OCI-LY3 (cell line): ENCODE data around the gene FBXL14.

Experiments used
- H2AFZ ChIP-seq: fragments of 200-600, 300-600 bp; shearing (Covaris generic); 2 replicates; pipeline ENCODE4 v1.6.0; 2014; ENCODE audit warnings: antibody characterized with exemption, low read depth, low read length
- H3K27ac ChIP-seq: fragments of 200-600, 300-600 bp; sonication (generic); 2 replicates; pipeline ENCODE4 v1.5.1; 2014; ENCODE audit warnings: mild to moderate bottlenecking, low read length, moderate library complexity, mixed read lengths
- H3K27me3 ChIP-seq: fragments of 200-600, 300-600 bp; sonication (generic); 2 replicates; pipeline ENCODE4 v1.6.1; 2014; ENCODE audit warnings: low read depth, low read length, mixed read lengths
- H3K36me3 ChIP-seq: fragments of 200-600, 300-600 bp; sonication (generic); replicated peaks from 2 replicates; pipeline ENCODE3; 2014; ENCODE audit warnings: low read depth, low read length, mixed read lengths
- H3K4me1 ChIP-seq: fragments of 300-600, 200-600 bp; sonication (generic); 2 replicates; pipeline ENCODE4 v1.6.1; 2014; ENCODE audit warnings: low read length, mixed read lengths
- H3K4me2 ChIP-seq: fragments of 200-600, 300-600 bp; sonication (generic); 2 replicates; pipeline ENCODE4 v1.6.1; 2014; ENCODE audit warnings: low read length, mixed read lengths
- H3K4me3 ChIP-seq: fragments of 300-600, 200-600 bp; sonication (generic); 2 replicates; pipeline ENCODE4 v1.5.1; 2014; ENCODE audit warnings: antibody characterized with exemption, mild to moderate bottlenecking, low read length, moderate library complexity
- H3K79me2 ChIP-seq: fragments of 300-600, 200-600 bp; shearing (Covaris generic); 2 replicates; pipeline ENCODE4 v1.6.1; 2014; ENCODE audit warnings: mild to moderate bottlenecking, low read length, mixed read lengths
- H3K9ac ChIP-seq: fragments of 300-600, 200-600 bp; shearing (Covaris generic); 2 replicates; pipeline ENCODE4 v1.6.0; 2014; ENCODE audit warnings: mild to moderate bottlenecking, low read length, moderate library complexity
- H3K9me3 ChIP-seq: fragments of 200-600, 300-600 bp; shearing (Covaris generic); 2 replicates; pipeline ENCODE4 v1.6.1; 2014; ENCODE audit warnings: low read length, mixed read lengths; ENCODE audit not compliant: insufficient read depth
- H4K20me1 ChIP-seq: fragments of 200-600, 300-600 bp; sonication (generic); 2 replicates; pipeline ENCODE4 v1.6.1; 2016; ENCODE audit warnings: low read length, mixed read lengths; ENCODE audit not compliant: insufficient read depth
- CTCF ChIP-seq: fragments of 200-600, 300-600 bp; sonication (generic); IDR thresholded peaks from 2 replicates; pipeline ENCODE4 v1.5.1; 2014; ENCODE audit warnings: antibody characterized with exemption, low read length, low read depth
- EZH2phosphoT487 ChIP-seq: fragments of 200-600 bp; shearing (Covaris generic); IDR thresholded peaks from 2 replicates; pipeline ENCODE4 v1.6.1; 2018; ENCODE audit warnings: antibody characterized with exemption, mixed run types, low read depth

FBXL14 gene

GRCh38 chr12:1527789-1528188 is 66.6 kb downstream of the FBXL14 start:
- H3K79me2 ChIP-seq: peaks cover 18% of the 10 kb centered on the region
- H4K20me1 ChIP-seq: no peaks in the 10 kb centered on the region; the same call in 1 of the 2 replicates
- no peaks in the 10 kb centered on the region for H3K9me3 ChIP-seq
- H2AFZ ChIP-seq: no peak overlapping the region
- H3K4me3 ChIP-seq: no peak overlapping the region
- no peak overlapping the region for H3K4me2 ChIP-seq
- peaks cover 8% of the 10 kb centered on the region for H3K27me3 ChIP-seq
- no peaks in the 10 kb centered on the region for H3K36me3 ChIP-seq
- peaks cover 35% of the 10 kb centered on the region for H3K4me1 ChIP-seq
- no peak overlapping the region for H3K27ac ChIP-seq
- TF ChIP-seq CTCF (no peak), EZH2phosphoT487 (no peak)
- H3K9ac ChIP-seq: no peak overlapping the region

- H3K9ac ChIP-seq: no peak overlapping the region
- H3K27ac ChIP-seq: no peak overlapping the region
- H3K36me3 ChIP-seq: no peaks in the 10 kb centered on the region
- no peak overlapping the region for H3K4me3 ChIP-seq
- no peaks in the 10 kb centered on the region for H3K79me2 ChIP-seq
- peaks cover 21% of the 10 kb centered on the region for H3K4me1 ChIP-seq
- TF ChIP-seq CTCF: no peak
- TF ChIP-seq EZH2phosphoT487: no peak
- no peak overlapping the region for H2AFZ ChIP-seq
- H3K4me2 ChIP-seq: peak overlapping the region; percentile 38
- no peaks in the 10 kb centered on the region for H3K9me3 ChIP-seq
- H3K27me3 ChIP-seq: peaks cover 8% of the 10 kb centered on the region
- no peaks in the 10 kb centered on the region for H4K20me1 ChIP-seq
Measured at GRCh38 chr12:1525858-1526257, 68.5 kb downstream of the FBXL14 start.

- no peak overlapping the region for H3K4me2 ChIP-seq
- TF ChIP-seq CTCF (no peak), EZH2phosphoT487 (no peak)
Measured at GRCh38 chr12:1523558-1524050, 70.8 kb downstream of the FBXL14 start.

GRCh38 chr12:1523046-1523445 is 71.3 kb downstream of the FBXL14 start:
- Histone ChIP-seq H2AFZ (no peak overlapping the region), H3K4me1 (peaks cover 28% of the 10 kb centered on the region), H3K4me3 (no peak overlapping the region), H3K36me3 (no peaks in the 10 kb centered on the region), H3K27ac (no peak overlapping the region), H3K4me2 (no peak overlapping the region), H3K79me2 (no peaks in the 10 kb centered on the region), H4K20me1 (no peaks in the 10 kb centered on the region), H3K9me3 (no peaks in the 10 kb centered on the region), H3K9ac (no peak overlapping the region), H3K27me3 (no peaks in the 10 kb centered on the region; the same call in 1 of the 2 replicates)
- TF ChIP-seq EZH2phosphoT487: no peak
- no peak for TF ChIP-seq CTCF

More at GRCh38 chr12:1523558-1524050, 70.8 kb downstream of the FBXL14 start:
- Histone ChIP-seq H3K27me3 (no peaks in the 10 kb centered on the region; the same call in 1 of the 2 replicates), H3K4me1 (peaks cover 23% of the 10 kb centered on the region), H4K20me1 (no peaks in the 10 kb centered on the region), H3K36me3 (no peaks in the 10 kb centered on the region), H3K9me3 (no peaks in the 10 kb centered on the region), H3K27ac (no peak overlapping the region), H3K9ac (no peak overlapping the region), H3K79me2 (no peaks in the 10 kb centered on the region), H2AFZ (no peak overlapping the region), H3K4me3 (no peak overlapping the region)
